Measurements from ENCODE around the gene GABRD.

GABRD gene

GRCh38 chr1:2004856-2005255, 14.3 kb upstream of the GABRD start:
- no peak overlapping the region for H3K4me3 ChIP-seq (ENCODE audit: low read depth, low read length)
- no peak for TF ChIP-seq CTCF (conservative IDR thresholded peaks at IDR 0.05; ENCODE audit: low read depth, low read length)
- no peak for DNase-seq (ENCODE audit: low read depth)

- no peak for TF ChIP-seq CTCF (conservative IDR thresholded peaks at IDR 0.05; ENCODE audit: low read depth, low read length)
- H3K4me3 ChIP-seq (ENCODE audit: low read depth, low read length) = no peak overlapping the region
- no peak for DNase-seq (ENCODE audit: low read depth)
These were observed 9.8 kb upstream of the GABRD start for GRCh38 chr1:2009101-2010053.

- H3K4me3 ChIP-seq (ENCODE audit: low read depth, low read length) = no peak overlapping the region
- no peak for DNase-seq (ENCODE audit: low read depth)
- no peak for TF ChIP-seq CTCF (conservative IDR thresholded peaks at IDR 0.05; ENCODE audit: low read depth, low read length)
These were observed 5.0 kb upstream of the GABRD start for GRCh38 chr1:2014181-2014580.

- no peak overlapping the region for H3K4me3 ChIP-seq (ENCODE audit: low read depth, low read length)
- no peak for DNase-seq (ENCODE audit: low read depth)
- TF ChIP-seq CTCF (conservative IDR thresholded peaks at IDR 0.05; ENCODE audit: low read depth, low read length) = no peak
These were observed 4.1 kb upstream of the GABRD start for GRCh38 chr1:2014741-2015735.

GRCh38 chr1:2016123-2016522, 3.0 kb upstream of the GABRD start:
- no peak overlapping the region for H3K4me3 ChIP-seq (ENCODE audit: low read depth, low read length)
- TF ChIP-seq CTCF (conservative IDR thresholded peaks at IDR 0.05; ENCODE audit: low read depth, low read length) = no peak
- no peak for DNase-seq (ENCODE audit: low read depth)

- DNase-seq (ENCODE audit: low read depth) = no peak
- TF ChIP-seq CTCF (conservative IDR thresholded peaks at IDR 0.05; ENCODE audit: low read depth, low read length) = no peak
These were observed 651 bp upstream of the GABRD start for GRCh38 chr1:2018217-2019171.

More at GRCh38 chr1:2018217-2019171, 651 bp upstream of the GABRD start:
- H3K4me3 ChIP-seq (ENCODE audit: low read depth, low read length) = no peak overlapping the region

Data from choroid plexus epithelial cell (primary cell).